H1 (cell line): ENCODE measurements around the gene VPS41. TPM values are rescaled to one million over a fixed set of nuclear protein-coding genes. Genes with fewer than 3 reads are reported as not detected.

Source experiments
- BCL11A ChIP-seq, 2 experiments: IDR thresholded peaks; one replicate each; pipeline ENCODE4 v1.6.1; 2011; ENCODE audit warnings: low read depth in 2 of 2, low read length in 2 of 2, mild to moderate bottlenecking in 2 of 2
- CEBPB ChIP-seq: IDR thresholded peaks from 2 replicates; pipeline ENCODE4 v1.6.1; 2012; ENCODE audit warnings: low read depth, low read length
- EGR1 ChIP-seq: IDR thresholded peaks from 2 replicates; pipeline ENCODE4 v1.6.1; 2011; ENCODE audit warnings: low read depth, low read length, borderline replicate concordance
- FOSL1 ChIP-seq: IDR thresholded peaks from 2 replicates; pipeline ENCODE4 v1.6.1; 2011; ENCODE audit warnings: mild to moderate bottlenecking, low read depth, low read length, moderate library complexity; ENCODE audit not compliant: insufficient read depth
- JUND ChIP-seq: IDR thresholded peaks from 2 replicates; pipeline ENCODE4 v1.6.1; 2011; ENCODE audit warnings: mild to moderate bottlenecking, improper control_type of control experiment, low read length
- KDM1A ChIP-seq: fragments of 200-600, 300-600 bp; sonication (generic); IDR thresholded peaks from 2 replicates; pipeline ENCODE4 v1.7.1; 2016; ENCODE audit warnings: mild to moderate bottlenecking, low read length, borderline replicate concordance
- MAFK ChIP-seq: IDR thresholded peaks from 2 replicates; pipeline ENCODE4 v1.6.1; 2012; ENCODE audit warnings: low read depth, mild to moderate bottlenecking, improper control_type of control experiment, low read length
- POLR2A ChIP-seq, 2 experiments: IDR thresholded peaks; 1 replicate in 1 of 2; 2 replicates in 1 of 2; pipeline ENCODE4 v1.6.1; 2011; ENCODE audit warnings: low read depth in 2 of 2, low read length in 2 of 2, mild to moderate bottlenecking in 2 of 2; ENCODE audit errors: control extremely low read depth in 1 of 2
- RBBP5 ChIP-seq: IDR thresholded peaks from 2 replicates; pipeline ENCODE4 v1.7.1; 2012; ENCODE audit warnings: low read depth, mild to moderate bottlenecking, inconsistent platforms, low read length, moderate library complexity, borderline replicate concordance
- TBP ChIP-seq: IDR thresholded peaks from 2 replicates; pipeline ENCODE4 v1.6.1; 2011; ENCODE audit warnings: low read depth, low read length, improper control_type of control experiment
- polyA plus RNA-seq, 7 experiments: library from polyadenylated mRNA; depleted of rRNA in 3 of 7; stranded (reverse) in 5 of 7; unstranded in 2 of 7; fragments of >200 nt in 5 of 7; fragments of 200-250 nt in 2 of 7; gene quantifications; 1 replicate in 5 of 7; 2 replicates in 1 of 7; 4 replicates in 1 of 7; pipeline versions ENCODE4 v1.2.1 to v1.2.3, GENCODE V29; 2011 to 2013; ENCODE audit warnings: missing spikeins in 2 of 7, mixed read lengths in 2 of 7
- total RNA-seq: library from RNA; stranded (reverse); fragmentation: NEBNext Ultra II Directional; extraction: Animal tissue kit (Norgen Biotek cat#: 25700); gene quantifications from 2 replicates; pipeline ENCODE4 v1.2.1, GENCODE V29; 2021
- TF ChIP-seq, protein P1 (sequence below): IDR thresholded peaks from 2 replicates; pipeline ENCODE4 v1.6.1; 2011; ENCODE audit warnings: low read depth, mild to moderate bottlenecking, low read length; ENCODE audit not compliant: insufficient read depth

VPS41 gene
- total and polyA plus RNA-seq, 2 of the 8 experiments (the other 6 are each of a cell fraction or from before 2014, with no cell fraction given) = 10.7 to 63.3 TPM

GRCh38 chr7:38703093-38703492 is 205.9 kb downstream of the VPS41 start (continued):
- TF ChIP-seq RBBP5 (no peak), KDM1A (no peak), CEBPB (no peak), BCL11A (IDR thresholded peaks at IDR 0.05; ENCODE audit: low read depth in 2 of 2, low read length in 2 of 2) (no peak), EGR1 (no peak), FOSL1 (no peak), JUND (no peak), POLR2A (IDR thresholded peaks at IDR 0.05; ENCODE audit: control extremely low read depth in 1 of 2, low read depth in 2 of 2, low read length in 2 of 2) (no peak), MAFK (no peak), TBP (no peak)
- TF ChIP-seq, protein P1, sequence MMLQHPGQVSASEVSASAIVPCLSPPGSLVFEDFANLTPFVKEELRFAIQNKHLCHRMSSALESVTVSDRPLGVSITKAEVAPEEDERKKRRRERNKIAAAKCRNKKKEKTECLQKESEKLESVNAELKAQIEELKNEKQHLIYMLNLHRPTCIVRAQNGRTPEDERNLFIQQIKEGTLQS = no peak
